Measurements from ENCODE around the gene EN1.

The EN1 gene

GRCh38 chr2:118854507-118855345 is 7.3 kb upstream of the EN1 start:
- DNase-seq (ENCODE audit: low read depth): no peak
- H3K4me3 ChIP-seq (ENCODE audit: low read depth, low read length): no peak overlapping the region
- no peak for TF ChIP-seq MYC (IDR thresholded peaks at IDR 0.05; ENCODE audit: low read depth, low read length)
- TF ChIP-seq POLR2A (IDR thresholded peaks at IDR 0.05; ENCODE audit: extremely low read depth, insufficient read length): no peak
- no peak for TF ChIP-seq CTCF (IDR thresholded peaks at IDR 0.05; ENCODE audit: low read depth, low read length)
- TF ChIP-seq MAX (IDR thresholded peaks at IDR 0.05; ENCODE audit: low read depth, low read length): no peak

GRCh38 chr2:118853651-118854291 is 6.3 kb upstream of the EN1 start:
- no peak overlapping the region for H3K4me3 ChIP-seq (ENCODE audit: low read depth, low read length)
- no peak for TF ChIP-seq MAX (IDR thresholded peaks at IDR 0.05; ENCODE audit: low read depth, low read length)
- TF ChIP-seq CTCF (IDR thresholded peaks at IDR 0.05; ENCODE audit: low read depth, low read length): no peak
- no peak for TF ChIP-seq POLR2A (IDR thresholded peaks at IDR 0.05; ENCODE audit: extremely low read depth, insufficient read length)
- TF ChIP-seq MYC (IDR thresholded peaks at IDR 0.05; ENCODE audit: low read depth, low read length): no peak
- no peak for DNase-seq (ENCODE audit: low read depth)

GRCh38 chr2:118853129-118853640 is 5.7 kb upstream of the EN1 start:
- TF ChIP-seq MYC (IDR thresholded peaks at IDR 0.05; ENCODE audit: low read depth, low read length) (no peak), MAX (IDR thresholded peaks at IDR 0.05; ENCODE audit: low read depth, low read length) (no peak), POLR2A (IDR thresholded peaks at IDR 0.05; ENCODE audit: extremely low read depth, insufficient read length) (no peak), CTCF (IDR thresholded peaks at IDR 0.05; ENCODE audit: low read depth, low read length) (no peak)
- H3K4me3 ChIP-seq (ENCODE audit: low read depth, low read length): no peak overlapping the region
- DNase-seq (ENCODE audit: low read depth): no peak

- no peak overlapping the region for H3K4me3 ChIP-seq (ENCODE audit: low read depth, low read length)
- no peak for DNase-seq (ENCODE audit: low read depth)
- no peak for TF ChIP-seq POLR2A (IDR thresholded peaks at IDR 0.05; ENCODE audit: extremely low read depth, insufficient read length)
- TF ChIP-seq CTCF (IDR thresholded peaks at IDR 0.05; ENCODE audit: low read depth, low read length): no peak
- no peak for TF ChIP-seq MYC (IDR thresholded peaks at IDR 0.05; ENCODE audit: low read depth, low read length)
- TF ChIP-seq MAX (IDR thresholded peaks at IDR 0.05; ENCODE audit: low read depth, low read length): no peak
Observed at GRCh38 chr2:118852605-118853128, 5.2 kb upstream of the EN1 start.

GRCh38 chr2:118851650-118852049 is 4.2 kb upstream of the EN1 start:
- DNase-seq (ENCODE audit: low read depth): no peak
- no peak for TF ChIP-seq MAX (IDR thresholded peaks at IDR 0.05; ENCODE audit: low read depth, low read length)
- TF ChIP-seq MYC (IDR thresholded peaks at IDR 0.05; ENCODE audit: low read depth, low read length): no peak
- TF ChIP-seq POLR2A (IDR thresholded peaks at IDR 0.05; ENCODE audit: extremely low read depth, insufficient read length): no peak
- TF ChIP-seq CTCF (IDR thresholded peaks at IDR 0.05; ENCODE audit: low read depth, low read length): no peak
- no peak overlapping the region for H3K4me3 ChIP-seq (ENCODE audit: low read depth, low read length)

Measured in NB4 (cell line).